GM18870 (cell line): ENCODE measurements around the gene ARHGAP24.
"Not testable (repeated sequence)": the region's sequence is repeated elsewhere in the genome, so short reads cannot be mapped to it uniquely, and the experiment has no call there.

ENCODE experiments used
- ATAC-seq: cut with Tn5 transposase; IDR thresholded peaks from one replicate; pipeline ENCODE4 v1.9.1; 2021; ENCODE audit warnings: moderate library complexity; ENCODE audit not compliant: unreplicated experiment

ARHGAP24 gene

GRCh38 chr4:85836588-85837438, 361.9 kb downstream of the ARHGAP24 start:
- no peak for ATAC-seq

GRCh38 chr4:85837439-85837733, 362.4 kb downstream of the ARHGAP24 start:
- no peak for ATAC-seq

- ATAC-seq, result not testable (repeated sequence)
Measured at GRCh38 chr4:85839981-85840451, 365.1 kb downstream of the ARHGAP24 start.

- ATAC-seq, result no peak
Measured at GRCh38 chr4:85842540-85842939, 367.6 kb downstream of the ARHGAP24 start.

- ATAC-seq, result not testable (repeated sequence)
Measured at GRCh38 chr4:85853740-85854139, 378.8 kb downstream of the ARHGAP24 start.

GRCh38 chr4:85854546-85854945, 379.6 kb downstream of the ARHGAP24 start:
- ATAC-seq, result no peak

GRCh38 chr4:85860066-85860740, 385.3 kb downstream of the ARHGAP24 start:
- ATAC-seq, result no peak

GRCh38 chr4:85861064-85861765, 386.3 kb downstream of the ARHGAP24 start:
- ATAC-seq, result no peak

GRCh38 chr4:85862896-85863295, 387.9 kb downstream of the ARHGAP24 start:
- no peak for ATAC-seq

- no peak for ATAC-seq
Measured at GRCh38 chr4:85864259-85865205, 389.6 kb downstream of the ARHGAP24 start.

- ATAC-seq, result no peak
Measured at GRCh38 chr4:85865256-85865655, 390.3 kb downstream of the ARHGAP24 start.

GRCh38 chr4:85866508-85866907, 391.6 kb downstream of the ARHGAP24 start:
- no peak for ATAC-seq

GRCh38 chr4:85867271-85867670, 392.3 kb downstream of the ARHGAP24 start:
- no peak for ATAC-seq

- ATAC-seq, result no peak
Measured at GRCh38 chr4:85869181-85869580, 394.2 kb downstream of the ARHGAP24 start.

- no peak for ATAC-seq
Measured at GRCh38 chr4:85870298-85871083, 395.5 kb downstream of the ARHGAP24 start.

- no peak for ATAC-seq
Measured at GRCh38 chr4:85873566-85873965, 398.6 kb downstream of the ARHGAP24 start.

- ATAC-seq, result no peak
Measured at GRCh38 chr4:85879518-85879917, 404.6 kb downstream of the ARHGAP24 start.

- no peak for ATAC-seq
Measured at GRCh38 chr4:85883180-85883579, 408.2 kb downstream of the ARHGAP24 start.

GRCh38 chr4:85884251-85884650, 409.3 kb downstream of the ARHGAP24 start:
- no peak for ATAC-seq

- ATAC-seq, result no peak
Measured at GRCh38 chr4:85886665-85887064, 411.7 kb downstream of the ARHGAP24 start.
